ENCODE measurements around the gene SERPINA10.
"Not testable (repeated sequence)": the region's sequence is repeated elsewhere in the genome, so short reads cannot be mapped to it uniquely, and the experiment has no call there.

SERPINA10 gene

GRCh38 chr14:94282991-94283723, 9.9 kb downstream of the SERPINA10 start:
- DNase-seq (ENCODE audit: low read depth): no peak

GRCh38 chr14:94278731-94279130, 14.3 kb downstream of the SERPINA10 start:
- no peak for DNase-seq (ENCODE audit: low read depth)

DNA sequence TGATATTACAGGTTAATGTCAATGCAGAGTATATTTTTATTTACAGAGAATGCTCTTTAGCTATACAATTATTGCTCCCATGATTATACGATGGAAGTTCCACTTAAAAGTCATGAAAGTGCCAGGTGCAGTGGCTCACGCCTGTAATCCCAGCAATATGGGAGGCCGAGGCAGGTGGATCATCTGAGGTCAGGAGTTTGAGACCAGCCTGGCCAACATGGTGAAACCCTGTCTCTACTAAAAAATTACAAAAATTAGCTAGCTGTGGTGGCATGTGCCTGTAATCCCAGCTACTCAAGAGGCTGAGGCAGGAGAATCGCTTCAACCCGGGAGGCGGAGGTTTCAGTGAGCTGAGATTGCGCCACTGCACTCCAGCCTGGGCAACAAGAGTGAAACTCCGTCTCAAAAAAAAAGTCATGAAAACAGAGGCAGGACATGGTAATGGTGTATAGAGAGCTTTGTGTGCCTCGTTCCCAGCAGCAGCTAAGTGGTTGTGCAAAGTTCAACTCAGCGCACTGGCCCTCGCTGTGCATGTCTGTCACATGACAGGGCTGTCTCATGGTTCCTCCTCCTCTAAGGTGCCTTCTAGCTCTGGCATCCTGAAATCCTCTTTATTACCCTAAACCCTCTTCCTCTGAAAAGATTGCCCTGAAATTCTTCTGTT, 16.0 kb downstream of the SERPINA10 start:
- not testable (repeated sequence) for DNase-seq (ENCODE audit: low read depth)

- DNase-seq (ENCODE audit: low read depth): no peak
These were observed 23.9 kb downstream of the SERPINA10 start for GRCh38 chr14:94269156-94269555.

DNA sequence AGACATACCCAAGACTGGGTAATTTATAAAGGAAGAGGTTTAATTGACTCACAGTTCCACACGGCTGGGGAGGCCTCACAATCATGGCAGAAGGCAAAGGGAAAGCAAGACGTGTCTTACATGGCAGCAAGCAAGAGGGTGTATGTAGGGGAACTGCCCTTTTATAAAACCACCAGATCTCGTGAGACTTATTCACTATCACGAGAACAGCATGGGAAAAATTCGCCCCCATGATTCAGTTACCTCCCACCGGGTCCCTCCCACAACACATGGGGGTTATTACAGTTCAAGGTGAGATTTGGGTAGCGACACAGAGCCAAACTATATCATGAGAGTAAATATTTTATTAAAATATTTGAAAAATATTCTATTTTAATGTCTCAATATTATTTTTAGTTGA, 24.5 kb downstream of the SERPINA10 start:
- not testable (repeated sequence) for DNase-seq (ENCODE audit: low read depth)

DNA sequence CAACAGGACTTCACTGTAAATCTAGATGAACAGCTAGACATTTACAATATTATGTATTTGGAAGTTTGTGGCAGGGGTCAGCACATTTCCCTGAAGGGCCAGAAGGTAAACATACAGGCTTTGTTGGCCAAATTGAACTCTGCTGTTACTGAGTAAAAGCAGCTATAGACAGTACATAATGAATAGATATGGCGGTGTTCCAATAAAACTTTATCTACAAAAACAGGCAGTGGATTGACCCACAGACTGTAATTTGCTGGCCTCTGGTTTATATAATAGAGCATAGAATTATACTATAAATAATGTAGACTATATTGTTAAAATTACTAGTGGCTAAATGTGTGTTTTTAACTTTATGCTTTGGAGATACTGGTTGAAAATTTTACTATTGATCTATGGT, 25.7 kb downstream of the SERPINA10 start:
- DNase-seq (ENCODE audit: low read depth): no peak

- DNase-seq (ENCODE audit: low read depth): not testable (repeated sequence)
These were observed 28.9 kb downstream of the SERPINA10 start for GRCh38 chr14:94264195-94264594.

DNA sequence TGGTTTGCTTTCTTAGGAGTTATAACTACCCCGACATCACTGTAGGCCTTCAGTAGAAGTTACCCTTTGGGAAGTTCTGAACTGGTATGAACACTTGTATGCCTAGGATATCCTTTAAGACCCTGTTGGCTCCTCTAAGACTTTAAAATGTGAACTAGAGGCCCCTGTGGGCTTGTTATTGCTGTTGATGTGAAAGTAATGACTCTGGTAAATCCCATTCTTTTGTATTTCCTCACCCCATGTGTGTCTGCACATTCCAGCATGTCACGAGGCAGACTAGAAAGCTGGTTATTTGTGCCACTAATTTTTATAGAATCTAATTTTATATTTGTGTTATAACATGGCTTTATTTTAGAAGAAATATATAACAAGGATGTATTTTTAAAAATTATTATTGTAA, 48.9 kb downstream of the SERPINA10 start:
- DNase-seq (ENCODE audit: low read depth): no peak

- no peak for DNase-seq (ENCODE audit: low read depth)
These were observed 53.7 kb downstream of the SERPINA10 start for GRCh38 chr14:94239406-94239805.

DNA sequence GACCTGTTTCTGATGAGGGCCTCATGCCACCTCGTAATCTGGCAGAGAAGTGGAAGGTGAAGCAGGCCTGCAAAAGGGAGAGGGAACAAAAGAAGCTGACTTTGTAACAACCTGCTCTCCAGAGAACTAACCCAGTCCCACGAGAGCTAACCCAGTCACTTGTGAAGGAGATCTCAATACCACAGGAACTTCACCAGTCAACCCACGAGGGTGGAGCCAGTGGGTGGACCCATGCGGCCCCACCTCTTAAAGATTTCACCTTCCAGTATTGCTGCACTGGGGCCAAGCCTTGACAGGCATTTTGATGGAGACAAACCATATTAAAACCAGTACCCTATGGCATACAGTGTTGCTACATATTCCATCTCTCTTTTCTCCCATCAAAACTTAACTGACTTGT, 55.1 kb downstream of the SERPINA10 start:
- no peak for DNase-seq (ENCODE audit: low read depth)

DNA sequence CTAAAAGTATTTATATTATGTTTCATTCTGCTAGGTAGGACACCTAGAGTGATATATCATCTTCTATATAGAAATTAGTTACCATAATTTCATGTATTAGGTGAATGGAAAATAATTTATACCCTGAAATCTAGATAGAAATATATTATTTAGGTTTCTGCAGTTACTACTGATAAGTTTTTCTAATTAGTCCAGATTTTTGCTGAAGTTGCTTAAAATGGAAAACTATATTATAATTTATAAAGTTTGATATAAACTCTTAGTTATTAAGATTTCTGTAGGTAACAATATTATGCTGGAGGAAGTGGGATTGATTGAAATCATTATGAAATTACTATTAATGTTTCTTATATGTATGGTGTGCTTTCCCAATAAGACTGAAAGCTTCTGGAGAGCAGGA, 56.0 kb downstream of the SERPINA10 start:
- DNase-seq (ENCODE audit: low read depth): no peak

Measured in CMK (cell line).